IPS-20b (cell line): Measurements from ENCODE around the gene TPRG1L.

ENCODE experiments used
- H3K27ac ChIP-seq: one replicate; pipeline ENCODE4 v1.5.1; 2013; ENCODE audit warnings: low read length
- H3K27me3 ChIP-seq: 2 replicates; pipeline ENCODE4 v1.6.1; 2013; ENCODE audit warnings: mild to moderate bottlenecking, low read length, inconsistent platforms; ENCODE audit not compliant: insufficient read depth
- H3K36me3 ChIP-seq: 2 replicates; pipeline ENCODE4 v1.6.1; 2013; ENCODE audit warnings: low read depth, mild to moderate bottlenecking, inconsistent platforms, low read length, moderate library complexity; ENCODE audit not compliant: insufficient read depth
- H3K4me1 ChIP-seq: 2 replicates; pipeline ENCODE4 v1.6.1; 2013; ENCODE audit warnings: mild to moderate bottlenecking, control low read depth, inconsistent platforms, low read length, moderate library complexity; ENCODE audit not compliant: insufficient read depth
- H3K4me3 ChIP-seq: 2 replicates; pipeline ENCODE4 v1.5.1; 2013; ENCODE audit warnings: mild to moderate bottlenecking, low read length, inconsistent platforms
- H3K9ac ChIP-seq: 2 replicates; pipeline ENCODE4 v1.6.1; 2013; ENCODE audit warnings: low read depth, mild to moderate bottlenecking, inconsistent platforms, low read length, moderate library complexity
- H3K9me3 ChIP-seq: 2 replicates; pipeline ENCODE4 v1.6.1; 2013; ENCODE audit warnings: mild to moderate bottlenecking, low read depth, low read length, inconsistent platforms; ENCODE audit not compliant: insufficient read depth

Gene TPRG1L

GRCh38 chr1:3652548-3653285 lies 27.9 kb downstream of the TPRG1L start:
- 0 out of 2 replicates have a peak, but pooled peaks cover 2% of the 10 kb centered on the region for H3K36me3 ChIP-seq

GRCh38 chr1:3653286-3653618 lies 28.4 kb downstream of the TPRG1L start:
- H3K36me3 ChIP-seq = no peaks in the 10 kb centered on the region
- no peaks in the 10 kb centered on the region for H3K9me3 ChIP-seq
- H3K4me3 ChIP-seq = peak overlapping the region; percentile 57; the same call in 1 of the 2 replicates
- H3K4me1 ChIP-seq = no peaks in the 10 kb centered on the region
- H3K27me3 ChIP-seq = peaks cover 85% of the 10 kb centered on the region
- H3K27ac ChIP-seq = no peak overlapping the region
- no peak overlapping the region for H3K9ac ChIP-seq

More at GRCh38 chr1:3652548-3653285, 27.9 kb downstream of the TPRG1L start:
- peak overlapping the region; percentile 57; the same call in 1 of the 2 replicates for H3K4me3 ChIP-seq
- peaks cover 82% of the 10 kb centered on the region for H3K27me3 ChIP-seq
- no peaks in the 10 kb centered on the region for H3K9me3 ChIP-seq
- H3K27ac ChIP-seq = no peak overlapping the region
- H3K4me1 ChIP-seq = no peaks in the 10 kb centered on the region
- H3K9ac ChIP-seq = no peak overlapping the region

- Histone ChIP-seq H3K27ac (no peak overlapping the region), H3K36me3 (no peaks in the 10 kb centered on the region), H3K27me3 (peaks cover 86% of the 10 kb centered on the region), H3K9ac (no peak overlapping the region), H3K4me3 (no peak overlapping the region), H3K9me3 (no peaks in the 10 kb centered on the region), H3K4me1 (no peaks in the 10 kb centered on the region)
These were observed 29.9 kb downstream of the TPRG1L start for GRCh38 chr1:3654549-3655281.

- no peak overlapping the region for H3K4me3 ChIP-seq
- peaks cover 79% of the 10 kb centered on the region for H3K27me3 ChIP-seq
- H3K36me3 ChIP-seq = no peaks in the 10 kb centered on the region
- no peaks in the 10 kb centered on the region for H3K4me1 ChIP-seq
- H3K9me3 ChIP-seq = no peaks in the 10 kb centered on the region
- H3K27ac ChIP-seq = no peak overlapping the region
- H3K9ac ChIP-seq = no peak overlapping the region
These were observed 31.8 kb downstream of the TPRG1L start for GRCh38 chr1:3656450-3657095.

- Histone ChIP-seq H3K4me3 (no peak overlapping the region), H3K36me3 (no peaks in the 10 kb centered on the region), H3K27me3 (peaks cover 76% of the 10 kb centered on the region), H3K9ac (no peak overlapping the region), H3K4me1 (no peaks in the 10 kb centered on the region), H3K9me3 (no peaks in the 10 kb centered on the region), H3K27ac (no peak overlapping the region)
These were observed 32.3 kb downstream of the TPRG1L start for GRCh38 chr1:3657096-3657475.

GRCh38 chr1:3657578-3658230 lies 32.9 kb downstream of the TPRG1L start:
- H3K27me3 ChIP-seq = peaks cover 74% of the 10 kb centered on the region
- no peak overlapping the region for H3K4me3 ChIP-seq
- H3K9me3 ChIP-seq = no peaks in the 10 kb centered on the region
- H3K27ac ChIP-seq = no peak overlapping the region
- H3K4me1 ChIP-seq = no peaks in the 10 kb centered on the region
- H3K9ac ChIP-seq = no peak overlapping the region
- H3K36me3 ChIP-seq = no peaks in the 10 kb centered on the region

GRCh38 chr1:3658231-3658615 lies 33.4 kb downstream of the TPRG1L start:
- Histone ChIP-seq H3K4me1 (no peaks in the 10 kb centered on the region), H3K27ac (no peak overlapping the region), H3K36me3 (no peaks in the 10 kb centered on the region), H3K9ac (no peak overlapping the region), H3K9me3 (no peaks in the 10 kb centered on the region), H3K27me3 (peaks cover 69% of the 10 kb centered on the region), H3K4me3 (no peak overlapping the region)

GRCh38 chr1:3659093-3659492 lies 34.3 kb downstream of the TPRG1L start:
- H3K27ac ChIP-seq = no peak overlapping the region
- H3K27me3 ChIP-seq = peaks cover 60% of the 10 kb centered on the region
- no peak overlapping the region for H3K4me3 ChIP-seq
- H3K36me3 ChIP-seq = no peaks in the 10 kb centered on the region
- H3K4me1 ChIP-seq = no peaks in the 10 kb centered on the region
- no peak overlapping the region for H3K9ac ChIP-seq
- H3K9me3 ChIP-seq = no peaks in the 10 kb centered on the region

- Histone ChIP-seq H3K4me3 (no peak overlapping the region), H3K9ac (no peak overlapping the region), H3K36me3 (no peaks in the 10 kb centered on the region), H3K27me3 (peaks cover 44% of the 10 kb centered on the region), H3K9me3 (no peaks in the 10 kb centered on the region), H3K4me1 (no peaks in the 10 kb centered on the region), H3K27ac (no peak overlapping the region)
These were observed 35.9 kb downstream of the TPRG1L start for GRCh38 chr1:3660704-3661103.

- no peak overlapping the region for H3K27ac ChIP-seq
- no peaks in the 10 kb centered on the region for H3K4me1 ChIP-seq
- H3K9ac ChIP-seq = no peak overlapping the region
- peaks cover 35% of the 10 kb centered on the region for H3K27me3 ChIP-seq
- no peaks in the 10 kb centered on the region for H3K9me3 ChIP-seq
- no peaks in the 10 kb centered on the region for H3K36me3 ChIP-seq
- no peak overlapping the region for H3K4me3 ChIP-seq
These were observed 36.8 kb downstream of the TPRG1L start for GRCh38 chr1:3661631-3662030.

GRCh38 chr1:3662080-3662671 lies 37.4 kb downstream of the TPRG1L start:
- H3K36me3 ChIP-seq = no peaks in the 10 kb centered on the region
- H3K9me3 ChIP-seq = no peaks in the 10 kb centered on the region
- H3K4me1 ChIP-seq = no peaks in the 10 kb centered on the region
- no peak overlapping the region for H3K4me3 ChIP-seq
- H3K27ac ChIP-seq = no peak overlapping the region
- peaks cover 30% of the 10 kb centered on the region for H3K27me3 ChIP-seq
- no peak overlapping the region for H3K9ac ChIP-seq
